ENCODE measurements around the gene MAPRE3. TPM values are rescaled to one million over a fixed set of nuclear protein-coding genes. Genes with fewer than 3 reads are reported as not detected.

The MAPRE3 gene
- total RNA-seq, 1 donor from 2014 or later, result 1.8 TPM

GRCh38 chr2:26957534-26957933 lies 12.9 kb upstream of the MAPRE3 start:
- Mint-ChIP-seq H3K36me3 (ENCODE audit: low read depth) (no peaks in the 10 kb centered on the region), H3K4me1 (ENCODE audit: low read depth) (no peaks in the 10 kb centered on the region), H3K27me3 (ENCODE audit: low read depth) (peaks cover 36% of the 10 kb centered on the region), H3K27ac (no peak overlapping the region), H3K9me3 (no peaks in the 10 kb centered on the region), H3K4me3 (ENCODE audit: low read depth) (no peak overlapping the region)
- DNase-seq (ENCODE audit: low spot score), result no peak
- intact Hi-C loops (cut with micrococcal nuclease), result no loop called here

GRCh38 chr2:26959331-26959730 lies 11.1 kb upstream of the MAPRE3 start:
- Mint-ChIP-seq H3K4me3 (ENCODE audit: low read depth) (no peak overlapping the region), H3K9me3 (no peaks in the 10 kb centered on the region), H3K27me3 (ENCODE audit: low read depth) (peaks cover 29% of the 10 kb centered on the region), H3K27ac (no peak overlapping the region), H3K4me1 (ENCODE audit: low read depth) (no peaks in the 10 kb centered on the region), H3K36me3 (ENCODE audit: low read depth) (no peaks in the 10 kb centered on the region)
- intact Hi-C loops (cut with micrococcal nuclease), result no loop called here
- no peak for DNase-seq (ENCODE audit: low spot score)

GRCh38 chr2:26964446-26965130 lies 5.8 kb upstream of the MAPRE3 start:
- intact Hi-C loops (cut with micrococcal nuclease), result loop anchor here (5.0 to 10.0 kb wide), 2 partner anchors 120 to 318 kb away; partner anchors contain the start of genes KHK and TRIM54
- Mint-ChIP-seq H3K27ac (no peak overlapping the region), H3K9me3 (no peaks in the 10 kb centered on the region), H3K4me1 (ENCODE audit: low read depth) (peaks cover 8% of the 10 kb centered on the region), H3K36me3 (ENCODE audit: low read depth) (no peaks in the 10 kb centered on the region), H3K27me3 (ENCODE audit: low read depth) (peaks cover 29% of the 10 kb centered on the region), H3K4me3 (ENCODE audit: low read depth) (no peak overlapping the region)
- DNase-seq (ENCODE audit: low spot score), result no peak

- H3K27me3 Mint-ChIP-seq (ENCODE audit: low read depth), result peaks cover 42% of the 10 kb centered on the region
Observed at GRCh38 chr2:26968001-26968400, 2.4 kb upstream of the MAPRE3 start.

GRCh38 chr2:26969077-26969844 lies 1.2 kb upstream of the MAPRE3 start:
- Mint-ChIP-seq H3K36me3 (ENCODE audit: low read depth) (no peaks in the 10 kb centered on the region), H3K27me3 (ENCODE audit: low read depth) (peaks cover 50% of the 10 kb centered on the region), H3K9me3 (no peaks in the 10 kb centered on the region), H3K4me3 (ENCODE audit: low read depth) (peak overlapping the region; percentile 60), H3K27ac (no peak overlapping the region), H3K4me1 (ENCODE audit: low read depth) (peaks cover 15% of the 10 kb centered on the region)
- intact Hi-C loops (cut with micrococcal nuclease), result loop anchor here (10.0 kb wide), 1 partner anchor 116 kb away; the partner anchor contains the start of gene KHK
- no peak for DNase-seq (ENCODE audit: low spot score)

More at GRCh38 chr2:26968001-26968400, 2.4 kb upstream of the MAPRE3 start:
- Mint-ChIP-seq H3K4me3 (ENCODE audit: low read depth) (no peak overlapping the region), H3K4me1 (ENCODE audit: low read depth) (peaks cover 15% of the 10 kb centered on the region), H3K27ac (no peak overlapping the region), H3K9me3 (no peaks in the 10 kb centered on the region), H3K36me3 (ENCODE audit: low read depth) (no peaks in the 10 kb centered on the region)
- DNase-seq (ENCODE audit: low spot score), result no peak
- intact Hi-C loops (cut with micrococcal nuclease), result loop anchor here (10.0 kb wide), 1 partner anchor 117 kb away; the partner anchor contains the start of gene KHK

GRCh38 chr2:26970928-26971627 lies 641 bp downstream of the MAPRE3 start:
- DNase-seq (ENCODE audit: low spot score), result no peak
- Mint-ChIP-seq H3K9me3 (no peaks in the 10 kb centered on the region), H3K27ac (no peak overlapping the region), H3K4me3 (ENCODE audit: low read depth) (peak overlapping the region; percentile 79), H3K36me3 (ENCODE audit: low read depth) (no peaks in the 10 kb centered on the region), H3K4me1 (ENCODE audit: low read depth) (peaks cover 15% of the 10 kb centered on the region), H3K27me3 (ENCODE audit: low read depth) (peaks cover 59% of the 10 kb centered on the region)
- intact Hi-C loops (cut with micrococcal nuclease), result no loop called here

GRCh38 chr2:26971911-26972786 lies 1.7 kb downstream of the MAPRE3 start:
- Mint-ChIP-seq H3K4me3 (ENCODE audit: low read depth) (peak overlapping the region; percentile 79), H3K27ac (no peak overlapping the region), H3K36me3 (ENCODE audit: low read depth) (no peaks in the 10 kb centered on the region), H3K27me3 (ENCODE audit: low read depth) (peaks cover 58% of the 10 kb centered on the region), H3K9me3 (no peaks in the 10 kb centered on the region), H3K4me1 (ENCODE audit: low read depth) (peaks cover 15% of the 10 kb centered on the region)
- intact Hi-C loops (cut with micrococcal nuclease), result no loop called here
- no peak for DNase-seq (ENCODE audit: low spot score)

- intact Hi-C loops (cut with micrococcal nuclease), result no loop called here
- H3K9me3 Mint-ChIP-seq, result no peaks in the 10 kb centered on the region
- peaks cover 54% of the 10 kb centered on the region for H3K27me3 Mint-ChIP-seq (ENCODE audit: low read depth)
- peaks cover 9% of the 10 kb centered on the region for H3K4me1 Mint-ChIP-seq (ENCODE audit: low read depth)
- H3K4me3 Mint-ChIP-seq (ENCODE audit: low read depth), result no peak overlapping the region
- no peak overlapping the region for H3K27ac Mint-ChIP-seq
- no peak for DNase-seq (ENCODE audit: low spot score)
- H3K36me3 Mint-ChIP-seq (ENCODE audit: low read depth), result no peaks in the 10 kb centered on the region
Observed at GRCh38 chr2:26974352-26974751, 3.9 kb downstream of the MAPRE3 start.

- Mint-ChIP-seq H3K27ac (no peak overlapping the region), H3K36me3 (ENCODE audit: low read depth) (no peaks in the 10 kb centered on the region), H3K4me3 (ENCODE audit: low read depth) (no peak overlapping the region), H3K27me3 (ENCODE audit: low read depth) (peaks cover 58% of the 10 kb centered on the region), H3K4me1 (ENCODE audit: low read depth) (peaks cover 6% of the 10 kb centered on the region), H3K9me3 (no peaks in the 10 kb centered on the region)
- intact Hi-C loops (cut with micrococcal nuclease), result no loop called here
- DNase-seq (ENCODE audit: low spot score), result no peak
Observed at GRCh38 chr2:26975102-26975501, 4.7 kb downstream of the MAPRE3 start.

- no peak overlapping the region for H3K27ac Mint-ChIP-seq
- H3K4me1 Mint-ChIP-seq (ENCODE audit: low read depth), result peaks cover 5% of the 10 kb centered on the region
- intact Hi-C loops (cut with micrococcal nuclease), result no loop called here
- no peak for DNase-seq (ENCODE audit: low spot score)
- H3K9me3 Mint-ChIP-seq, result no peaks in the 10 kb centered on the region
- H3K4me3 Mint-ChIP-seq (ENCODE audit: low read depth), result no peak overlapping the region
- no peaks in the 10 kb centered on the region for H3K36me3 Mint-ChIP-seq (ENCODE audit: low read depth)
- H3K27me3 Mint-ChIP-seq (ENCODE audit: low read depth), result peaks cover 58% of the 10 kb centered on the region
Observed at GRCh38 chr2:26975656-26976055, 5.2 kb downstream of the MAPRE3 start.

GRCh38 chr2:26976237-26976636 lies 5.8 kb downstream of the MAPRE3 start:
- no peaks in the 10 kb centered on the region for H3K9me3 Mint-ChIP-seq
- no peak for DNase-seq (ENCODE audit: low spot score)
- no peak overlapping the region for H3K4me3 Mint-ChIP-seq (ENCODE audit: low read depth)
- H3K27me3 Mint-ChIP-seq (ENCODE audit: low read depth), result peaks cover 56% of the 10 kb centered on the region
- H3K36me3 Mint-ChIP-seq (ENCODE audit: low read depth), result no peaks in the 10 kb centered on the region
- H3K4me1 Mint-ChIP-seq (ENCODE audit: low read depth), result peaks cover 4% of the 10 kb centered on the region
- H3K27ac Mint-ChIP-seq, result no peak overlapping the region
- intact Hi-C loops (cut with micrococcal nuclease), result no loop called here

- no peaks in the 10 kb centered on the region for H3K9me3 Mint-ChIP-seq
- no peak overlapping the region for H3K27ac Mint-ChIP-seq
- H3K27me3 Mint-ChIP-seq (ENCODE audit: low read depth), result peaks cover 49% of the 10 kb centered on the region
- DNase-seq (ENCODE audit: low spot score), result no peak
- intact Hi-C loops (cut with micrococcal nuclease), result no loop called here
- H3K4me1 Mint-ChIP-seq (ENCODE audit: low read depth), result no peaks in the 10 kb centered on the region
- H3K4me3 Mint-ChIP-seq (ENCODE audit: low read depth), result no peak overlapping the region
- no peaks in the 10 kb centered on the region for H3K36me3 Mint-ChIP-seq (ENCODE audit: low read depth)
Observed at GRCh38 chr2:26977012-26977411, 6.6 kb downstream of the MAPRE3 start.
